ENCODE results near the gene TSC2.

Gene TSC2

DNA sequence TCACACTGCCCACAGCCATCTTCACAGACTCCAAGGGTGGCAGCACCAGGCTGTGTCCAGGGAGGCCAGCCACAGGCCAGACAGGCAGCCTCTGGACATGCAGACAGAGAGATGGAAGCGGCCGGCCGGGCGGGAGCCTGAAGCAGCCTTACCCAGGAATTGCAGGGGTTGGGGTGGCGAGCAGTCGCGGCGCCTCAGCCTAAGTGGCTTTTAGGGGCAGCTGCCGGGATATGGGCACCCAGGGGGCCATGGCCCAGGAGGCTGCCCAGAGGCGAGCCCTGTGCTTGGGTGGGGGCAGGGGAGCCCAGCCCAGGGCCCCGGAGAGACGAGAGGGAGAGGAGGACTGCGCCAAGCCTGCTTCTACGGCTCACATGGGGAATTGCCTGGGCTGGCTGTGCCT lies 22.5 kb upstream of the TSC2 start:
- no peak overlapping the region for H3K27ac ChIP-seq (ENCODE audit: low read depth, low read length, severe bottlenecking)
- no peaks in the 10 kb centered on the region for H3K9me3 ChIP-seq (ENCODE audit: control insufficient read depth, low read length)
- 96 to 98% methylated on average over 14 of the region's 14 CpGs for WGBS, 2 experiments (ENCODE audit: insufficient coverage in 2 of 2)
- no peak overlapping the region for H3K4me3 ChIP-seq (ENCODE audit: extremely low read depth, insufficient read depth, low read length, poor library complexity, severe bottlenecking)
- peaks cover 22% of the 10 kb centered on the region for H3K4me1 ChIP-seq (ENCODE audit: control insufficient read depth, insufficient read depth, low read length, poor library complexity, severe bottlenecking)
- H3K36me3 ChIP-seq (ENCODE audit: control insufficient read depth, insufficient read depth, low read length), result peaks cover 15% of the 10 kb centered on the region

DNA sequence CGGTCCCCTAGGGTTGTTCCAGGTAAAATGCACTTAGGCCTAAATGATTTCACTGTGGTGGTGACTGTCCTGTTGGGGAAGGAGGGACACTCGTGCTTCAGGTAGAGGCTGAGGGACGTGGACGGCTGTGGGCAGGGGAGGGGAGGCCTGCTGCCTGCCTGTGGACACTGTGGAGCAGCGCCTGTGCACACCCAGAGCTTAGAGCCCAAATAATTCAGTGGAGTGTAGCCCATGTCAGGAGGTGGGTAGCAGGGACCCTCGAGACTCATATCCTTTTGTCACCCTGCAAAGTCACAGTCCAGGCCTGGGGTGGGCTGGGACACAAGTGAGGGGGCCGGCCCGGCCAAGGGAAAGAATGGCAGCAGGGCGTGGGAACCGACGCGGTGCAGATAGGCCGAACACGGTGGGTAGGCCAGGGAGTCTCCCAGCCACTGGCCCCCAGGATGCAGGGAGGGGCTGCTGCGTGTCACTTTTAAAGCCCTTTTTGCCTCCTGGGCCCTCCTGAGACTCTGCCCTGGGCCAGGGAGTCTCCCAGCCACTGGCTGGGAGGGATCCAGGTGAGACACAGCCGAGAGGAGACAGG lies 21.8 kb upstream of the TSC2 start:
- WGBS, 2 experiments (ENCODE audit: insufficient coverage in 2 of 2), result 84 to 89% methylated on average over 10 to 13 of the region's 16 CpGs
- no peaks in the 10 kb centered on the region for H3K9me3 ChIP-seq (ENCODE audit: control insufficient read depth, low read length)
- no peak overlapping the region for H3K27ac ChIP-seq (ENCODE audit: low read depth, low read length, severe bottlenecking)
- H3K36me3 ChIP-seq (ENCODE audit: control insufficient read depth, insufficient read depth, low read length), result peaks cover 22% of the 10 kb centered on the region
- H3K4me3 ChIP-seq (ENCODE audit: extremely low read depth, insufficient read depth, low read length, poor library complexity, severe bottlenecking), result peak overlapping the region; percentile 11
- peaks cover 25% of the 10 kb centered on the region for H3K4me1 ChIP-seq (ENCODE audit: control insufficient read depth, insufficient read depth, low read length, poor library complexity, severe bottlenecking)

DNA sequence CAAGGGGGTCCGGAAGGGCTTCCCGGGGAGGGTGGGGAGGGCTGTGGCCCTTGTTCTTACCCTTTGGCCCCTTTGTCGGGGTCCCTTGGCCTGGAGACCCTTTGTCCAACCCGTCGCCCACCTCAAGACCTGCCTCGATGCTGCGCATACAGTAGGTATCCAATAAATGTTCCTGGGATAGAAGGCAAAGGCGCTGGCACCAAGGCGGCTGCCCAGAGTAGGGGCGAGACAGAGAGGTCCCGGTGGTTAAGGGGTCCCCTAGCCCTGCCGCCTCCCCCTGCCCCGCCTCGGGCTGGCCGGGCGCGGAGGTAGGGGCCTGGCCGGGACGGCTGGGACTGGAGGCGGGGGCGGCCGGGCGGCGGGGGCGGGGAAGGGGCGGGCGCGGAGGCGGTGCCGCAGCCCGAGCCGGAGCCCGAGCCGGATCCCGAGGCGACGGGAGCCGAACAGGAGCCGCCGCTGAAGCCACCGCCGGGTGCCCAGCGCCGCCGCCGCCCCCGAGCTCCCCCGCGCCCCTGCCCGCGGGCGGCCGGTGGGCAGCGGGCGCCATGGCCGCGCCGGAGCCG lies 21.2 kb upstream of the TSC2 start, which contains the start of gene NHERF2:
NHERF2 (plus strand) TSS at position 442 of the 563 bp plus-strand sequence; CDS start at position 546, 104 bp downstream.
- whole genome bisulfite sequencing, 2 experiments (ENCODE audit: insufficient coverage in 2 of 2), result 12 to 18% methylated on average over 39 to 56 of the region's 59 CpGs
- Histone ChIP-seq H3K9me3 (ENCODE audit: control insufficient read depth, low read length) (no peaks in the 10 kb centered on the region), H3K4me1 (ENCODE audit: control insufficient read depth, insufficient read depth, low read length, poor library complexity, severe bottlenecking) (peaks cover 31% of the 10 kb centered on the region), H3K4me3 (ENCODE audit: extremely low read depth, insufficient read depth, low read length, poor library complexity, severe bottlenecking) (peak within 1 kb of the TSS; percentile 62), H3K27ac (ENCODE audit: low read depth, low read length, severe bottlenecking) (no peak within 1 kb of the TSS), H3K36me3 (ENCODE audit: control insufficient read depth, insufficient read depth, low read length) (peaks cover 27% of the 10 kb centered on the region)

DNA sequence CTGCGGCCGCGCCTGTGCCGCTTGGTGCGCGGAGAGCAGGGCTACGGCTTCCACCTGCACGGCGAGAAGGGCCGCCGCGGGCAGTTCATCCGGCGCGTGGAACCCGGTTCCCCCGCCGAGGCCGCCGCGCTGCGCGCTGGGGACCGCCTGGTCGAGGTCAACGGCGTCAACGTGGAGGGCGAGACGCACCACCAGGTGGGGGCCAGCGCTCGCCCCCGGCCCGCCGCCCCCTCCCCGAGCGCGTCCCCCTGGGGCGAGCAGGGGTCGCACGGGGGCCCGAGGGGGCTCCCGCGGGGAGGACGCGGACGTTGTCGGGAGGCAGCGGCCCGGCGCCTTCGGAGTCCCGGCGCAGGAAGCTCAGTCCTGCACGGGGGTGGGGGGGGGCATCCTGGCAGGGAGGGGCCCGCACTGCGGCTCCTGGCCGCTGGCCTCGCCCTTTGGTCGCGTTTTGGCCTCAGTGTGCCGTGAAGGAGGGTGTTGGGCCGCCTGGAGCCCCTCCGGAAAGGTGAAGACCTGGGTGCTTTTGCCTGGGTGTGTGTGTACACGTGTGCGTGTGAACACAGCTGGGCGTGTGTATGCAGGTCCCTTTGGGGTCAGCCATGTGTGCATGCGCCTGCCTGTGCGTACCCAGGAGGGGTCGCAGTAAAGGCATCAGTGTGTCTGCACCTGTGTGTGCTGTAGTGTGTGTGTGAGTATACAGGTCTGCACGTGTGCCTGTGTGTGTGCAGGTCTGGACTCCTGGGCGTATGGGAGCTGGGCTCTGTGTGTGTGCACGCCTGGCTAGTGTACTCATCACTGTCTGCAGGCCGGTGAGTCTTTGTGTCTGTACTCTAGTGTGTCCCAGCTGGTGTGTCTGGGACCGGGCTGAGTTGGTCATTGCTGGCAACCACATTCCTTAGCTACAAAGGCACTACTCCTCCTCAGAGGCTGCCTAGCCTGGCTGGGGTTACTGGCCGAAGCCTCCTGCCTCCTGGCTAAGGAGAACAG lies 20.5 kb upstream of the TSC2 start:
- peaks cover 27% of the 10 kb centered on the region for H3K36me3 ChIP-seq (ENCODE audit: control insufficient read depth, insufficient read depth, low read length)
- no peaks in the 10 kb centered on the region for H3K9me3 ChIP-seq (ENCODE audit: control insufficient read depth, low read length)
- H3K27ac ChIP-seq (ENCODE audit: low read depth, low read length, severe bottlenecking), result no peak overlapping the region
- WGBS, 2 experiments (ENCODE audit: insufficient coverage in 2 of 2), result 16 to 18% methylated on average over 31 to 54 of the region's 76 CpGs
- peaks cover 33% of the 10 kb centered on the region for H3K4me1 ChIP-seq (ENCODE audit: control insufficient read depth, insufficient read depth, low read length, poor library complexity, severe bottlenecking)
- peak overlapping the region; percentile 62 for H3K4me3 ChIP-seq (ENCODE audit: extremely low read depth, insufficient read depth, low read length, poor library complexity, severe bottlenecking)

DNA sequence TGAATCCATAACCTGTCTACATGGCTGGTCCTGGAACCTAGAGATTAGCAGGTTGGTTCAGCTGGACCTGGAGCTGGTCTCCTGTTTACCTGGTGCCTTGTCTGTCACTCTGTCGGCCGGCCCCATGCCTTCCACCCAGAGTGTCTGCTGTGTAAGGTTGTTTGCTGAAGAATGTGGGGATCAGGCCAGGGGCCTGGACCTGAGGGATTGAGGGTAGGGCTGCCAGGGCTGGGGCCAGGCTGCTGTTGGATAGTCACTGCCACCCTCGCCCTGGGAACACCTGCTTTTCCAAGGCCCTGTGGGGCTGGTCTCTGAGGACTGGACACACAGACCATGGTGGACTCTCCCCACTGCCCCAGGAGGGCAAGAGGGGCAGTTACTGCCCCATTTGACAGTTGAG lies 19.6 kb upstream of the TSC2 start:
- H3K4me1 ChIP-seq (ENCODE audit: control insufficient read depth, insufficient read depth, low read length, poor library complexity, severe bottlenecking), result peaks cover 37% of the 10 kb centered on the region
- 92 to 100% methylated on average over 1 to 3 of the region's 3 CpGs for WGBS, 2 experiments (ENCODE audit: insufficient coverage in 2 of 2)
- H3K27ac ChIP-seq (ENCODE audit: low read depth, low read length, severe bottlenecking), result no peak overlapping the region
- H3K36me3 ChIP-seq (ENCODE audit: control insufficient read depth, insufficient read depth, low read length), result peaks cover 27% of the 10 kb centered on the region
- H3K4me3 ChIP-seq (ENCODE audit: extremely low read depth, insufficient read depth, low read length, poor library complexity, severe bottlenecking), result peak overlapping the region; percentile 62
- no peaks in the 10 kb centered on the region for H3K9me3 ChIP-seq (ENCODE audit: control insufficient read depth, low read length)

DNA sequence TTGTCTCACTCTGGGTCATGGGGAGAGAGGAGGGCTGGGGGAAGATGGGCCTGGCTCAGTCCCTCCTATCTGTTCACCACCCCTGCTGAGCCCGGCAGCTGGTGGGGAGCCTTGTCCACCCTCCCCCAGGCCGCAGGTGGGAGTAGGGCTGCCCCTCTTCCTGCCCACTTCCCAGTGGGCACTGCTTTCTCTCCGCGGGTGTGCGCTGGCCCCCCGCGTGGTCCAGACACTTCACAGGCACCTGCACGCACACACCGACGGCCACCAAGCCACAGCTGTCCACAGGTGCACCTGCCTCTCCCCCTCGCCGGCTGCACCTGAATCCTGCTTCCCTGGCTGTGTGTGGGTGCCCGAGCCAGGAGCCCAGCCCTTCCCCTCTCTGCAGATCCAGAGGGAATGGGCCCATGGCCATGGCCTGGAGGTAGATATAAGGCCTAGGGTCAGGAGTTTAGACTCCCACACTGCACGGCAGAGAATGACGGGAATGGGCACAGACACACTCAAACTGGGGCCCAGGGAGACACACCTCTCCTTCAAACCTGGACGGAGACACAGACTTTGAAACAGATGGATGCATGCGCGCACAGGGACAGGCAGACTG lies 19.1 kb upstream of the TSC2 start:
- H3K9me3 ChIP-seq (ENCODE audit: control insufficient read depth, low read length), result no peaks in the 10 kb centered on the region
- 95 to 97% methylated on average over 17 of the region's 18 CpGs for WGBS, 2 experiments (ENCODE audit: insufficient coverage in 2 of 2)
- H3K4me3 ChIP-seq (ENCODE audit: extremely low read depth, insufficient read depth, low read length, poor library complexity, severe bottlenecking), result no peak overlapping the region
- H3K4me1 ChIP-seq (ENCODE audit: control insufficient read depth, insufficient read depth, low read length, poor library complexity, severe bottlenecking), result peaks cover 38% of the 10 kb centered on the region
- H3K36me3 ChIP-seq (ENCODE audit: control insufficient read depth, insufficient read depth, low read length), result peaks cover 27% of the 10 kb centered on the region
- no peak overlapping the region for H3K27ac ChIP-seq (ENCODE audit: low read depth, low read length, severe bottlenecking)

DNA sequence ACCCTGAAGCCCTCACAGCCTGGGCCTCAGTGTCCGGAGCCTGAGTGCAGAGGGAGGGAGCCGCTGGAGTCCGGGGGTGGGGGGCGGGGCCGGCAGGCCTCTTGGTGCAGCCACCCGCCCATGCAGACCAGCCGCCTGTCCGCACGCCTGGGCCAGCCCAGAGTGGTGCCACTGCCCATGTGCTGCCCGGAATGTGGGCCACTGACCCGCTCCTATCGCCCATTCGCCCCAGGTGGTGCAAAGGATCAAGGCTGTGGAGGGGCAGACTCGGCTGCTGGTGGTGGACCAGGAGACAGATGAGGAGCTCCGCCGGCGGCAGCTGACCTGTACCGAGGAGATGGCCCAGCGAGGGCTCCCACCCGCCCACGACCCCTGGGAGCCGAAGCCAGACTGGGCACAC lies 18.4 kb upstream of the TSC2 start:
- H3K36me3 ChIP-seq (ENCODE audit: control insufficient read depth, insufficient read depth, low read length), result peaks cover 27% of the 10 kb centered on the region
- H3K4me1 ChIP-seq (ENCODE audit: control insufficient read depth, insufficient read depth, low read length, poor library complexity, severe bottlenecking), result peaks cover 36% of the 10 kb centered on the region
- no peaks in the 10 kb centered on the region for H3K9me3 ChIP-seq (ENCODE audit: control insufficient read depth, low read length)
- H3K27ac ChIP-seq (ENCODE audit: low read depth, low read length, severe bottlenecking), result no peak overlapping the region
- no peak overlapping the region for H3K4me3 ChIP-seq (ENCODE audit: extremely low read depth, insufficient read depth, low read length, poor library complexity, severe bottlenecking)
- WGBS, 2 experiments (ENCODE audit: insufficient coverage in 2 of 2), result 90 to 94% methylated on average over 20 to 22 of the region's 22 CpGs

DNA sequence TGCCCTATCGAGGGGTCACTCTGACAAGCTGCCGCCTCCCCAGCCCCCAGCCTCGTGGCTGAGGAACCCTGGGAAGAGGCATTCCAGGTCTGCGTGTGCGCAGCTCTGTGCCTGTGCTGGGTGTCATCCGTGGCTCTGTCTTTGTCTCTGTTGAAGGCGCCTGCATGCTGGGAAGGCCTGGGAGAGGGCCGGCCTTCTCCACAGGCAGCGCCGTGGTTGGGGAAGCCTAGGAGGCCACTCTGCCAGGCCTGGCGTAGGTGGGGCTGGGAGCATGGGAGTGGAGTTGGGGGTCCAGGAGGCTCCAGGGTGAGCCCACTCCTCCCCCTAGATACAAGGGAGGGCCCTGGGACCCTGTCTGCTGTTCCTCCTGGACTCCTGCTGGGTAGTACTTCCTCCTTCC lies 17.7 kb upstream of the TSC2 start:
- H3K27ac ChIP-seq (ENCODE audit: low read depth, low read length, severe bottlenecking), result no peak overlapping the region
- no peaks in the 10 kb centered on the region for H3K9me3 ChIP-seq (ENCODE audit: control insufficient read depth, low read length)
- H3K4me1 ChIP-seq (ENCODE audit: control insufficient read depth, insufficient read depth, low read length, poor library complexity, severe bottlenecking), result peaks cover 39% of the 10 kb centered on the region
- WGBS, 2 experiments (ENCODE audit: insufficient coverage in 2 of 2), result 93 to 95% methylated on average over 7 to 8 of the region's 11 CpGs
- H3K36me3 ChIP-seq (ENCODE audit: control insufficient read depth, insufficient read depth, low read length), result peaks cover 27% of the 10 kb centered on the region
- no peak overlapping the region for H3K4me3 ChIP-seq (ENCODE audit: extremely low read depth, insufficient read depth, low read length, poor library complexity, severe bottlenecking)

DNA sequence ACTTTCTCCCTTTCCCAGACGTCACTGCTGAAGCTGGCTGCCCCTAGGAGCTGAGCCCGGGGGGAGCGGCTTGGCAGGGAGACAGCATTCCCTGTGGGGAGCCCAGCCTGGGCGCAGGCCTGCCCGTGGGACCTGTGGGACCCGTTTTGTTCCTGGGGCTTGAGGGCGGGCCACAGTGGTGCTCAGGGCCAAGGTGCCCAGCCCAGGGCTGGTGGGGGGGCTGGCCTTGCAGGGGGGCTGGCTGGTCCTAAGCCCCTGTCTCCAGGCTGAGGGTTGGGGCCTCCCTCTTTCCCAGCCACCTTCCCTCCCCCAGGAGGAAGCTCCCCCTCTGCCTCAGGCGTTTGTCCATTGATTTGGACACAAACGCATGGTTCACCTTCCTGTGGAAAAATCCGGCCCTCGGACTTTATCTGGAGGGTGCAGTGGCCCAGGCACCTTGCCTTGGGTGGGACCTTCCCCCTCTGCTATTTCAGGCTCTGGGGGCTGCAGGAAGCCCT lies 16.7 kb upstream of the TSC2 start:
- no peak overlapping the region for H3K4me3 ChIP-seq (ENCODE audit: extremely low read depth, insufficient read depth, low read length, poor library complexity, severe bottlenecking)
- H3K9me3 ChIP-seq (ENCODE audit: control insufficient read depth, low read length), result no peaks in the 10 kb centered on the region
- peak overlapping the region; percentile 10 for H3K27ac ChIP-seq (ENCODE audit: low read depth, low read length, severe bottlenecking)
- H3K36me3 ChIP-seq (ENCODE audit: control insufficient read depth, insufficient read depth, low read length), result peaks cover 27% of the 10 kb centered on the region
- WGBS, 2 experiments (ENCODE audit: insufficient coverage in 2 of 2), result 94 to 97% methylated on average over 4 to 11 of the region's 11 CpGs
- peaks cover 46% of the 10 kb centered on the region for H3K4me1 ChIP-seq (ENCODE audit: control insufficient read depth, insufficient read depth, low read length, poor library complexity, severe bottlenecking)

DNA sequence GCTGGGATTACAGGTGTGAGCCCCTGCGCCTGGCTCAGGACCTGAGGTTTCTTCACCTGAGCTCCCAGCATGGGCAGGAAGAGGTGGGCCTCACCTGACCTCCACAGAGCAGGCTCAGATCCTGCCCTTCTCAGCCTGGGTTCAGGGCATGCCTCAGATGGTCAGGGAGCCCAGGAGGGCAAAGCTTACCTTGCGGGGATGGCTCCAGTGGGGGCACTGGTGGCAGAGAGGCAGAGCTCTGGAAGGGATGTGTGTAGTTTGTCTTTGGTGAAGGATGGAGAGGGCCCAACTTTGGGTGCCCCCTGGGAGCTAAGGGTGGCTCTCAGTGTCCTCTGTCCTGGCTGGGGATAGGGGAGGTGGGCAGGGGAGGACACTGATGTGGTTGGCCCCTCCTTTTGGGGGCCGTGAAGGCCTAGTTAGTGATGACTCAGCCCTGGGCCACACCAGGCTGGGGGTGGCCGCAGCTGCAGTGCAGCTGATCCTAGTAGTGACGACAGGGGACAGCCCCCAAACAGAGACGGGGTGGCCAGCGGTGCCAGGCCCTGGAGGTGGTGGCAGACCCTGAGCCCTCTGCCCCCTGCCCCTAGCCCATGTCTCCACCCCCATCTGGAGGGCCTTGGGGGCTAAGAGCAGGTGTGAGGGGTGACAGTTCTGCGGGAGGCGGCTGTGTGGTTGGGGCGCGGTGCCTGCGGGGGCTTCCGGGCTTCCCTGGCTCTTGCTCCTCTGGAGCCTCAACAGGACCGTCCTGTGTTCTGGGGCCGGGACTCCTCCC lies 15.3 kb upstream of the TSC2 start:
- peaks cover 47% of the 10 kb centered on the region for H3K4me1 ChIP-seq (ENCODE audit: control insufficient read depth, insufficient read depth, low read length, poor library complexity, severe bottlenecking)
- peaks cover 40% of the 10 kb centered on the region for H3K36me3 ChIP-seq (ENCODE audit: control insufficient read depth, insufficient read depth, low read length)
- WGBS, 2 experiments (ENCODE audit: insufficient coverage in 2 of 2), result 80 to 88% methylated on average over 8 to 10 of the region's 15 CpGs
- H3K4me3 ChIP-seq (ENCODE audit: extremely low read depth, insufficient read depth, low read length, poor library complexity, severe bottlenecking), result no peak overlapping the region
- no peaks in the 10 kb centered on the region for H3K9me3 ChIP-seq (ENCODE audit: control insufficient read depth, low read length)
- peak overlapping the region; percentile 89 for H3K27ac ChIP-seq (ENCODE audit: low read depth, low read length, severe bottlenecking)

Data from mesodermal cell (in vitro differentiated cells).